Fibroblast of lung (primary cell): ENCODE measurements around the gene DCTPP1. TPM values are rescaled to one million over a fixed set of nuclear protein-coding genes. Genes with fewer than 3 reads are reported as not detected.
A peak's percentile ranks its signal among the peaks of the same experiment; 100 is the strongest.

Source experiments
- DNase-seq, 2 donors: peaks; one replicate each; pipeline versions ENCODE4 v3.0.0 to v3.0.0-alpha.2; 2010; ENCODE audit warnings: low read depth in 2 of 2
- H2AFZ ChIP-seq: 2 replicates; pipeline ENCODE4 v1.5.1; 2012; ENCODE audit warnings: low read length, control low read depth, inconsistent platforms
- H3K27ac ChIP-seq: 2 replicates; pipeline ENCODE4 v1.5.1; 2011; ENCODE audit warnings: low read length, control low read depth; ENCODE audit not compliant: insufficient read depth
- H3K27me3 ChIP-seq: 2 replicates; pipeline ENCODE4 v1.5.1; 2011; ENCODE audit warnings: mild to moderate bottlenecking, low read length; ENCODE audit not compliant: control insufficient read depth, insufficient read depth
- H3K36me3 ChIP-seq: 2 replicates; pipeline ENCODE4 v1.5.1; 2011; ENCODE audit warnings: low read length; ENCODE audit not compliant: control insufficient read depth, insufficient read depth
- H3K4me1 ChIP-seq: 2 replicates; pipeline ENCODE4 v1.5.1; 2011; ENCODE audit warnings: low read length; ENCODE audit not compliant: control insufficient read depth, insufficient read depth; ENCODE audit errors: extremely low read depth
- H3K4me2 ChIP-seq: 2 replicates; pipeline ENCODE4 v1.5.1; 2011; ENCODE audit warnings: low read length, control low read depth; ENCODE audit not compliant: insufficient read depth; ENCODE audit errors: extremely low read depth
- H3K4me3 ChIP-seq, 4 experiments: fragments of 200-600 bp in 1 of 4; sonication (generic) in 1 of 4; replicated peaks in 1 of 4; 2 replicates each; pipeline ENCODE4 v1.5.1; 2011 to 2016; ENCODE audit warnings: low read length in 4 of 4, low read depth in 3 of 4, mild to moderate bottlenecking in 3 of 4, control low read depth in 2 of 4, inconsistent platforms in 1 of 4, mixed read lengths in 1 of 4; ENCODE audit not compliant: insufficient read depth in 1 of 4; ENCODE audit errors: control extremely low read depth in 1 of 4
- H3K79me2 ChIP-seq: 2 replicates; pipeline ENCODE4 v1.5.1; 2012; ENCODE audit warnings: mild to moderate bottlenecking, low read length, inconsistent platforms; ENCODE audit not compliant: control insufficient read depth, insufficient read depth
- H3K9ac ChIP-seq: 2 replicates; pipeline ENCODE4 v1.5.1; 2011; ENCODE audit warnings: mild to moderate bottlenecking, low read length, control low read depth; ENCODE audit not compliant: insufficient read depth
- H3K9me3 ChIP-seq: 2 replicates; pipeline ENCODE4 v1.5.1; 2012; ENCODE audit warnings: low read depth, low read length; ENCODE audit not compliant: control insufficient read depth, insufficient read depth
- H4K20me1 ChIP-seq: 2 replicates; pipeline ENCODE4 v1.5.1; 2011; ENCODE audit warnings: low read length; ENCODE audit not compliant: control insufficient read depth, insufficient read depth; ENCODE audit errors: extremely low read depth
- EZH2 ChIP-seq: IDR thresholded peaks from 2 replicates; pipeline ENCODE4 v1.5.1; 2012; ENCODE audit warnings: low read length, control low read depth, mild to moderate bottlenecking; ENCODE audit errors: missing control alignments
- polyA plus RNA-seq, 2 donors: library from polyadenylated mRNA; depleted of rRNA in 1 of 2; stranded (reverse) in 1 of 2; unstranded in 1 of 2; fragments of >200 nt; gene quantifications; 2 replicates each; pipeline ENCODE4 v1.2.1, GENCODE V29; 2011 to 2012; ENCODE audit warnings: missing spikeins in 1 of 2
- total RNA-seq: library from RNA; depleted of rRNA; stranded (reverse); fragments of >200 nt; gene quantifications from 2 replicates; pipeline ENCODE4 v1.2.1, GENCODE V29; 2014
- TF ChIP-seq, protein P1 (sequence below), 2 donors: IDR thresholded peaks in 1 of 2; conservative IDR thresholded peaks in 1 of 2; 1 replicate in 1 of 2; 2 replicates in 1 of 2; pipeline ENCODE4 v1.5.1; 2011 to 2012; ENCODE audit warnings: low read length in 2 of 2, control low read depth in 1 of 2, inconsistent platforms in 1 of 2, low read depth in 1 of 2, mild to moderate bottlenecking in 1 of 2

The DCTPP1 gene
- total and polyA plus RNA-seq, 2 donors (not counting 1 experiment from before 2014, with no cell fraction given) = 6.6 to 23.6 TPM

DNA sequence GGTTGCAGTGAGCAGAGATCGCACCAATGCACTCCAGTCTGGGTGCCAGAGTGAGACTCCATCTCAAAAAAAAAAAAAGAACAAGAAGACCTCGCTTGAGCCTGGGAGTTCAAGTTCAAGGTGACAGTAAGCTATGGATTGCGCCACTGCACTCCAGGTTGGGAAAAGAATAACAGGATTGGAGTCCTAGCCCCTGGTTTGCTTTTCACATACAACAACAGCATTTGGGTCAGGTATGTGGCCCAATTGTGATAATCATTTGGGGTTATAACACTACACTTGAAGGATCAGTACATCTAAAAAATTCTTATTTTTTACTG is 19.2 kb upstream of the DCTPP1 start:
- no peak for DNase-seq
- no peak overlapping the region for H3K4me3 ChIP-seq
- no peak overlapping the region for H3K27ac ChIP-seq
- H3K36me3 ChIP-seq = peaks cover 5% of the 10 kb centered on the region
- no peaks in the 10 kb centered on the region for H3K9me3 ChIP-seq
- no peaks in the 10 kb centered on the region for H3K27me3 ChIP-seq
- H3K4me2 ChIP-seq = no peak overlapping the region
- H2AFZ ChIP-seq = no peak overlapping the region
- no peak overlapping the region for H3K9ac ChIP-seq
- no peak for TF ChIP-seq EZH2
- TF ChIP-seq, protein P1, sequence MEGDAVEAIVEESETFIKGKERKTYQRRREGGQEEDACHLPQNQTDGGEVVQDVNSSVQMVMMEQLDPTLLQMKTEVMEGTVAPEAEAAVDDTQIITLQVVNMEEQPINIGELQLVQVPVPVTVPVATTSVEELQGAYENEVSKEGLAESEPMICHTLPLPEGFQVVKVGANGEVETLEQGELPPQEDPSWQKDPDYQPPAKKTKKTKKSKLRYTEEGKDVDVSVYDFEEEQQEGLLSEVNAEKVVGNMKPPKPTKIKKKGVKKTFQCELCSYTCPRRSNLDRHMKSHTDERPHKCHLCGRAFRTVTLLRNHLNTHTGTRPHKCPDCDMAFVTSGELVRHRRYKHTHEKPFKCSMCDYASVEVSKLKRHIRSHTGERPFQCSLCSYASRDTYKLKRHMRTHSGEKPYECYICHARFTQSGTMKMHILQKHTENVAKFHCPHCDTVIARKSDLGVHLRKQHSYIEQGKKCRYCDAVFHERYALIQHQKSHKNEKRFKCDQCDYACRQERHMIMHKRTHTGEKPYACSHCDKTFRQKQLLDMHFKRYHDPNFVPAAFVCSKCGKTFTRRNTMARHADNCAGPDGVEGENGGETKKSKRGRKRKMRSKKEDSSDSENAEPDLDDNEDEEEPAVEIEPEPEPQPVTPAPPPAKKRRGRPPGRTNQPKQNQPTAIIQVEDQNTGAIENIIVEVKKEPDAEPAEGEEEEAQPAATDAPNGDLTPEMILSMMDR (conservative IDR thresholded peaks at IDR 0.05 in 1 of 2, IDR thresholded peaks at IDR 0.05 in 1 of 2; ENCODE audit: low read depth in 1 of 2, low read length in 2 of 2) = no peak
- no peaks in the 10 kb centered on the region for H4K20me1 ChIP-seq
- H3K4me1 ChIP-seq = peaks cover 7% of the 10 kb centered on the region
- peaks cover 11% of the 10 kb centered on the region for H3K79me2 ChIP-seq

DNA sequence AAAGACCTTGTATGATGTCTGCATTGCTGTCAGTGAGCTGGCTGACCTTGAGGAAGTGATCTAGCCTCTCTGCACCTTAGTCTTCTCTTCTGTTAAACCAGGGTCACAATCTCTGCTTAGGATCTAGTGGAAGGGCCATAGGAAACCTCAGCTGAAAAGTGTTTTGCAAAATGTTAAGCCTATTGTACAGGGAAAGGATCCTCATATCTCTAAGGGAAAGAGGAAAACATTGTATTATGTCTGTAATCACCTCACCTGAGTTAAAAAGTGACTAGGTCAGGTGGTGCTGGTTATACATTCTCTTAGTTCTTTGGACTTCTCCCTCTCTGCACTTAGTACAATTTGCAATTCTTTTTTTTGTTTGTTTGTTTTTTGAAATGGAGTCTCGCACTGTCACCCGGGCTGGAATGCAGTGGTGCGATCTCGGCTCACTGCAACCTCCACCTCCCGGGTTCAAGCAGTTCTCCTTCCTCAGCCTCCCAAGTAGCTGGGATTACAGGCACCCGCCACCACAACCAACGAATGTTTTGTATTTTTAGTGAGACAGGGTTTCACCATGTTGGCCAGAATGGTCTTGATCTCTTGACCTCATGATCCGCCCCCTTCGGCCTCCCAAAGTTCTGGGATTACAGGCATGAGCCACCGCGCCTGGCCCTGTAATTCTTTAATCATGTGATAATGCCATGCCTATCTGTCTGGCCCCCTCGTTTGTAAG is 17.8 kb upstream of the DCTPP1 start:
- H3K9me3 ChIP-seq = no peaks in the 10 kb centered on the region
- no peak overlapping the region for H3K4me3 ChIP-seq
- no peak overlapping the region for H3K4me2 ChIP-seq
- no peak for DNase-seq
- no peak overlapping the region for H3K9ac ChIP-seq
- peaks cover 7% of the 10 kb centered on the region for H3K4me1 ChIP-seq
- H3K36me3 ChIP-seq = peaks cover 5% of the 10 kb centered on the region
- H3K79me2 ChIP-seq = peaks cover 11% of the 10 kb centered on the region
- no peaks in the 10 kb centered on the region for H3K27me3 ChIP-seq
- no peaks in the 10 kb centered on the region for H4K20me1 ChIP-seq
- H2AFZ ChIP-seq = no peak overlapping the region
- H3K27ac ChIP-seq = no peak overlapping the region
- TF ChIP-seq, protein P1 (conservative IDR thresholded peaks at IDR 0.05 in 1 of 2, IDR thresholded peaks at IDR 0.05 in 1 of 2; ENCODE audit: low read depth in 1 of 2, low read length in 2 of 2) = no peak
- no peak for TF ChIP-seq EZH2

DNA sequence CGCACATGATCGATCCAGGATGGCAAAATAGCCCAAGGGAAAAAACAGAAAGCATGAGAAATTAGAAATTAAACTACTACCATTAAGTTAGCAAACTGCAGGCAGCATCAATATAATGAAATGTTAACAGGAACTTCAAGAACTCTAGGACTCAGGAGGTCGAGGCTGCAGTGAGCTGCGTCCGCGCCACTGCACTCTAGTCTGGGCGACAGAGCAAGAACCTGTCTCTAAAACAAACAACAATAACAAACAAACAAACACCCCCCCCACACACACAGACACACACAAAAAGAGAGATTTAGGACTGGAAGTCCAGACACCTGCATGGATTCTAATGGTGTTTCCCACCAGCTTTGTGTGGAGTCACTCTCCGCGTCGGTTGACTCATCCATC is 16.4 kb upstream of the DCTPP1 start:
- Histone ChIP-seq H3K36me3 (peaks cover 5% of the 10 kb centered on the region), H3K4me1 (peaks cover 7% of the 10 kb centered on the region), H2AFZ (peak overlapping the region; percentile 84), H3K27ac (peak overlapping the region; percentile 91), H3K9me3 (no peaks in the 10 kb centered on the region), H3K79me2 (peaks cover 11% of the 10 kb centered on the region), H3K4me2 (peak overlapping the region; percentile 83), H3K9ac (peak overlapping the region; percentile 20), H4K20me1 (no peaks in the 10 kb centered on the region), H3K27me3 (no peaks in the 10 kb centered on the region), H3K4me3 (peak overlapping the region; percentile 79 to 99 (median 80))
- no peak for DNase-seq
- TF ChIP-seq, protein P1 (conservative IDR thresholded peaks at IDR 0.05 in 1 of 2, IDR thresholded peaks at IDR 0.05 in 1 of 2; ENCODE audit: low read depth in 1 of 2, low read length in 2 of 2) = no peak
- TF ChIP-seq EZH2 = no peak
